Endometrium (tissue), 2 donors: Measurements from ENCODE around the gene BNIP3.
"Not testable (repeated sequence)": the region's sequence is repeated elsewhere in the genome, so short reads cannot be mapped to it uniquely, and the experiment has no call there.

Experiments
- FAIRE-seq: peaks from 2 replicates; lab custom pipeline; 2012; peaks lifted over from hg19 to GRCh38; lab: Jason Lieb, UNC
- donor health status: control.
- donor health status: control.

Gene BNIP3

GRCh38 chr10:131977323-131978096 is 4.2 kb downstream of the BNIP3 start:
- FAIRE-seq: no peak

- FAIRE-seq: no peak
Measured at GRCh38 chr10:131975796-131976195, 5.9 kb downstream of the BNIP3 start.

- no peak for FAIRE-seq
Measured at GRCh38 chr10:131975003-131975402, 6.7 kb downstream of the BNIP3 start.

- FAIRE-seq: no peak
Measured at GRCh38 chr10:131974034-131974817, 7.5 kb downstream of the BNIP3 start.

- FAIRE-seq: no peak
Measured at GRCh38 chr10:131973160-131973951, 8.4 kb downstream of the BNIP3 start.

- no peak for FAIRE-seq
Measured at GRCh38 chr10:131972474-131973071, 9.2 kb downstream of the BNIP3 start.

- FAIRE-seq: no peak
Measured at GRCh38 chr10:131971591-131971990, 10.1 kb downstream of the BNIP3 start.

- FAIRE-seq: no peak
Measured at GRCh38 chr10:131970946-131971345, 10.8 kb downstream of the BNIP3 start.

GRCh38 chr10:131968949-131969348 is 12.8 kb downstream of the BNIP3 start:
- FAIRE-seq: no peak

- FAIRE-seq: no peak
Measured at GRCh38 chr10:131964298-131964697, 17.4 kb downstream of the BNIP3 start.

- no peak for FAIRE-seq
Measured at GRCh38 chr10:131963811-131964210, 17.9 kb downstream of the BNIP3 start.

- no peak for FAIRE-seq
Measured at GRCh38 chr10:131963350-131963749, 18.4 kb downstream of the BNIP3 start.

GRCh38 chr10:131961777-131962662 is 19.7 kb downstream of the BNIP3 start:
- no peak for FAIRE-seq

- FAIRE-seq: no peak
Measured at GRCh38 chr10:131961047-131961776, 20.5 kb downstream of the BNIP3 start.

GRCh38 chr10:131960631-131961046 is 21.1 kb downstream of the BNIP3 start:
- FAIRE-seq: no peak

- no peak for FAIRE-seq
Measured at GRCh38 chr10:131959841-131960240, 21.9 kb downstream of the BNIP3 start.

GRCh38 chr10:131955591-131956340 is 26.0 kb downstream of the BNIP3 start:
- FAIRE-seq: no peak

GRCh38 chr10:131954356-131954965 is 27.3 kb downstream of the BNIP3 start:
- FAIRE-seq: no peak

- FAIRE-seq: not testable (repeated sequence)
Measured at GRCh38 chr10:131949908-131950307, 31.8 kb downstream of the BNIP3 start.
